Fibroblast of mammary gland (primary cell): Measurements from ENCODE around the gene SUSD1.

Experiments
- DNase-seq: peaks from one replicate; pipeline ENCODE4 v3.0.0-alpha.2; 2010; ENCODE audit warnings: low read depth
- H3K4me3 ChIP-seq: 2 replicates; pipeline ENCODE4 v1.5.1; 2011; ENCODE audit warnings: low read depth, mild to moderate bottlenecking, low read length, moderate library complexity; ENCODE audit not compliant: control insufficient read depth
- CTCF ChIP-seq: conservative IDR thresholded peaks from 2 replicates; pipeline ENCODE4 v1.5.1; 2011; ENCODE audit warnings: low read depth, low read length, inconsistent platforms; ENCODE audit not compliant: control insufficient read depth, insufficient read depth

SUSD1 gene

GRCh38 chr9:111997831-111998230 lies 177.3 kb downstream of the SUSD1 start:
- DNase-seq: no peak
- no peak overlapping the region for H3K4me3 ChIP-seq
- no peak for TF ChIP-seq CTCF

GRCh38 chr9:111994831-111995458 lies 180.2 kb downstream of the SUSD1 start:
- H3K4me3 ChIP-seq: no peak overlapping the region
- TF ChIP-seq CTCF: no peak
- DNase-seq: no peak

GRCh38 chr9:111993319-111993718 lies 181.8 kb downstream of the SUSD1 start:
- no peak for DNase-seq
- TF ChIP-seq CTCF: no peak
- H3K4me3 ChIP-seq: no peak overlapping the region

GRCh38 chr9:111992523-111992922 lies 182.6 kb downstream of the SUSD1 start:
- TF ChIP-seq CTCF: no peak
- no peak overlapping the region for H3K4me3 ChIP-seq
- peak; percentile 79 for DNase-seq

- no peak for DNase-seq
- H3K4me3 ChIP-seq: no peak overlapping the region
- no peak for TF ChIP-seq CTCF
These were observed 183.9 kb downstream of the SUSD1 start for GRCh38 chr9:111991179-111991578.
